Urinary bladder (tissue), 4 donors: Measurements from ENCODE around the gene CPLX1. TPM values are rescaled to one million over a fixed set of nuclear protein-coding genes. Genes with fewer than 3 reads are reported as not detected.
"Not testable (repeated sequence)": the region's sequence is repeated elsewhere in the genome, so short reads cannot be mapped to it uniquely, and the experiment has no call there.

Source experiments
- DNase-seq: peaks from one replicate; pipeline ENCODE4 v3.0.0-alpha.2; 2015; ENCODE audit errors: extremely low spot score
- H3K27ac ChIP-seq: one replicate; pipeline ENCODE4 v1.5.1; 2013; ENCODE audit warnings: low read depth, mild to moderate bottlenecking, moderate library complexity
- H3K36me3 ChIP-seq: one replicate; pipeline ENCODE4 v1.6.1; 2013; ENCODE audit warnings: mild to moderate bottlenecking, moderate library complexity; ENCODE audit not compliant: insufficient read depth
- H3K4me1 ChIP-seq: one replicate; pipeline ENCODE4 v1.6.1; 2013; ENCODE audit warnings: mild to moderate bottlenecking, moderate library complexity; ENCODE audit not compliant: insufficient read depth
- H3K4me3 ChIP-seq: one replicate; pipeline ENCODE4 v1.5.1; 2013; ENCODE audit warnings: low read depth, low read length
- WGBS: extraction: QIAGEN DNeasy Blood & Tissue Kit; methylation state at CpG from one replicate; pipeline ENCODE4 v1.1.7; 2013; 5-methylcytosine and 5-hydroxymethylcytosine counted together
- polyA plus RNA-seq: library from polyadenylated mRNA; stranded (reverse); fragments of 200-250 nt; gene quantifications from one replicate; pipeline ENCODE4 v1.2.3, GENCODE V29; 2013
- total RNA-seq: library from RNA; depleted of rRNA; stranded (reverse); fragments of >200 nt; gene quantifications from one replicate; pipeline ENCODE4 v1.2.3, GENCODE V29; 2014
- donor health status: healthy with polysubstance abuse.
- donor health status: healthy.

Gene CPLX1
- total and polyA plus RNA-seq, 2 donors, result 0.48 to 3.6 TPM

GRCh38 chr4:742742-743311 is 83.1 kb downstream of the CPLX1 start:
- Histone ChIP-seq H3K27ac (no peak overlapping the region), H3K4me3 (no peak overlapping the region), H3K36me3 (peaks cover 6% of the 10 kb centered on the region), H3K4me1 (no peaks in the 10 kb centered on the region)
- DNase-seq, result no peak
- 77% methylated on average over 26 of the region's 26 CpGs for WGBS

GRCh38 chr4:742096-742741 is 83.7 kb downstream of the CPLX1 start:
- DNase-seq, result no peak
- H3K36me3 ChIP-seq, result peaks cover 5% of the 10 kb centered on the region
- H3K27ac ChIP-seq, result no peak overlapping the region
- WGBS, result 82% methylated on average over 21 of the region's 21 CpGs
- no peaks in the 10 kb centered on the region for H3K4me1 ChIP-seq
- H3K4me3 ChIP-seq, result no peak overlapping the region

GRCh38 chr4:740656-741282 is 85.2 kb downstream of the CPLX1 start:
- DNase-seq, result no peak

GRCh38 chr4:740011-740410 is 85.9 kb downstream of the CPLX1 start:
- H3K4me3 ChIP-seq, result no peak overlapping the region
- H3K4me1 ChIP-seq, result no peaks in the 10 kb centered on the region
- WGBS, result 87% methylated on average over 12 of the region's 12 CpGs
- H3K36me3 ChIP-seq, result peaks cover 9% of the 10 kb centered on the region
- no peak overlapping the region for H3K27ac ChIP-seq
- DNase-seq, result no peak

More at GRCh38 chr4:740656-741282, 85.2 kb downstream of the CPLX1 start:
- no peaks in the 10 kb centered on the region for H3K4me1 ChIP-seq
- WGBS, result 86% methylated on average over 19 of the region's 19 CpGs
- H3K27ac ChIP-seq, result no peak overlapping the region
- H3K36me3 ChIP-seq, result peaks cover 5% of the 10 kb centered on the region
- H3K4me3 ChIP-seq, result no peak overlapping the region

GRCh38 chr4:739569-739968 is 86.4 kb downstream of the CPLX1 start:
- peaks cover 12% of the 10 kb centered on the region for H3K36me3 ChIP-seq
- no peak overlapping the region for H3K27ac ChIP-seq
- H3K4me3 ChIP-seq, result no peak overlapping the region
- WGBS, result 96% methylated on average over 22 of the region's 22 CpGs
- DNase-seq, result no peak
- H3K4me1 ChIP-seq, result no peaks in the 10 kb centered on the region

DNA sequence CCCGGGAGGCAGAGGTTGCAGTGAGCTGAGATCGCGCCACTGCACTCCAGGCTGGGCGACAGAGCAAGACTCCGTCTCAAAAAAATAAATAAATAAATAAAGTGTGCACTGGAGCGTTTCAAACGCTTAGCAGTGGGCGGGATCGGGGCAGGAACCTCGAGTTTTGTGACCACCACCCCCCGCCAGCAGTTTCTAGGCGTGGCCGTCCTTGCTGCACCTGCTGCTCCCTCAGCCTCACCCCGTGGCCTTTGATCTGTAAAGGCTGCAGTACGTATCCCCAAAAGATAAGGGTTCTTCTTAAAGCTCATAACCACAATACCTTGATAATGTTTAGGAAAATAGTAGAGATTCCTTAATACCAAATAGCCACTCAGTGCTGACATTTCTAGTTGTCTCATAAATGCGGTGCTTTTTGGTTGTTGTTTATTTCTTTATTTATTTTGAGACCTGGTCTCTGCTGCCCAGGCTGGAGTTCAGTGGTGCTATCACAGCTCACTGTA is 87.1 kb downstream of the CPLX1 start:
- Histone ChIP-seq H3K36me3 (peaks cover 9% of the 10 kb centered on the region), H3K27ac (no peak overlapping the region), H3K4me1 (no peaks in the 10 kb centered on the region), H3K4me3 (no peak overlapping the region)
- 91% methylated on average over 16 of the region's 16 CpGs for WGBS
- DNase-seq, result no peak

GRCh38 chr4:736561-736960 is 89.4 kb downstream of the CPLX1 start:
- not testable (repeated sequence) for H3K27ac ChIP-seq, H3K36me3 ChIP-seq, DNase-seq, H3K4me3 ChIP-seq, H3K4me1 ChIP-seq
- 97% methylated on average over 33 of the region's 34 CpGs for WGBS

- no peak overlapping the region for H3K4me3 ChIP-seq
- peaks cover 9% of the 10 kb centered on the region for H3K36me3 ChIP-seq
- H3K27ac ChIP-seq, result no peak overlapping the region
- no peak for DNase-seq
- 96% methylated on average over 8 of the region's 8 CpGs for WGBS
- no peaks in the 10 kb centered on the region for H3K4me1 ChIP-seq
These were observed 90.3 kb downstream of the CPLX1 start for GRCh38 chr4:735583-735982.

Other genes with a start within 250 kb of the CPLX1 start
- gene TMEM271, start 249.8 kb downstream of the CPLX1 start, total RNA-seq, result 0.21 TPM
- gene TMEM271, start 249.8 kb downstream of the CPLX1 start, polyA plus RNA-seq, result not detected
- 6.2 TPM for gene PDE6B, start 200.6 kb downstream of the CPLX1 start, total RNA-seq
- 4.1 TPM for gene PDE6B, start 200.6 kb downstream of the CPLX1 start, polyA plus RNA-seq
- 160 TPM for gene ATP5ME, start 151.9 kb downstream of the CPLX1 start, total RNA-seq
- 430 TPM for gene ATP5ME, start 151.9 kb downstream of the CPLX1 start, polyA plus RNA-seq
- gene MYL5, start 151.6 kb downstream of the CPLX1 start, total RNA-seq, result 11.8 TPM
- 7.1 TPM for gene MYL5, start 151.6 kb downstream of the CPLX1 start, polyA plus RNA-seq
- 2.1 TPM for gene SLC49A3, start 137.0 kb downstream of the CPLX1 start, total RNA-seq
- gene SLC49A3, start 137.0 kb downstream of the CPLX1 start, polyA plus RNA-seq, result 7.9 TPM
- 52.6 TPM for gene PCGF3, start 120.3 kb downstream of the CPLX1 start, total RNA-seq
- gene PCGF3, start 120.3 kb downstream of the CPLX1 start, polyA plus RNA-seq, result 36.1 TPM
- 44.8 TPM for gene GAK, start 106.2 kb upstream of the CPLX1 start, total RNA-seq
- gene GAK, start 106.2 kb upstream of the CPLX1 start, polyA plus RNA-seq, result 76.2 TPM
- gene TMEM175, start 106.3 kb upstream of the CPLX1 start, total RNA-seq, result 16.8 TPM
- 32.8 TPM for gene TMEM175, start 106.3 kb upstream of the CPLX1 start, polyA plus RNA-seq
- gene DGKQ, start 147.4 kb upstream of the CPLX1 start, total RNA-seq, result 5.0 TPM
- 10.0 TPM for gene DGKQ, start 147.4 kb upstream of the CPLX1 start, polyA plus RNA-seq
- gene IDUA, start 160.9 kb upstream of the CPLX1 start, total RNA-seq, result 7.9 TPM
- gene IDUA, start 160.9 kb upstream of the CPLX1 start, polyA plus RNA-seq, result 18.2 TPM
- gene SLC26A1, start 167.3 kb upstream of the CPLX1 start, total RNA-seq, result 0.05 TPM
- gene SLC26A1, start 167.3 kb upstream of the CPLX1 start, polyA plus RNA-seq, result 0.20 TPM
- 5.7 TPM for gene FGFRL1, start 185.5 kb upstream of the CPLX1 start, total RNA-seq
- gene FGFRL1, start 185.5 kb upstream of the CPLX1 start, polyA plus RNA-seq, result 25.7 TPM